Measurements from ENCODE around the gene ENPP3.

ENPP3 gene

GRCh38 chr6:131685266-131685780 lies 48.2 kb downstream of the ENPP3 start:
- Histone ChIP-seq H3K36me3 (ENCODE audit: low read length) (peaks cover 10% of the 10 kb centered on the region), H4K20me1 (ENCODE audit: low read depth, low read length) (no peaks in the 10 kb centered on the region), H3K9ac (ENCODE audit: low read length) (0 out of 2 replicates have a peak overlapping the region, but pooled peaks have one; percentile 5), H3K4me3 (ENCODE audit: insufficient read depth, low read length, poor library complexity, severe bottlenecking) (no peak overlapping the region), H3K4me2 (ENCODE audit: low read depth, low read length, poor library complexity, severe bottlenecking) (peak overlapping the region; percentile 84), H3K9me3 (ENCODE audit: insufficient read depth, low read length) (no peaks in the 10 kb centered on the region), H3K79me2 (ENCODE audit: insufficient read depth, low read length) (no peaks in the 10 kb centered on the region), H3K9me2 (replicated peaks; ENCODE audit: insufficient read depth, low read length) (no peaks in the 10 kb centered on the region), H3K27ac (ENCODE audit: low read depth, low read length) (peak overlapping the region; percentile 98), H2AFZ (ENCODE audit: low read depth, low read length, severe bottlenecking) (no peak overlapping the region), H3F3A (ENCODE audit: insufficient read depth) (peaks cover 74% of the 10 kb centered on the region), H3K27me3 (ENCODE audit: low read length) (no peaks in the 10 kb centered on the region)
- TF ChIP-seq EZH2phosphoT487 (conservative IDR thresholded peaks at IDR 0.05; ENCODE audit: low read length): no peak
- TF ChIP-seq CTCF (IDR thresholded peaks at IDR 0.05; ENCODE audit: insufficient read depth, low read length, poor library complexity, severe bottlenecking): no peak

- no peak overlapping the region for H3K4me3 ChIP-seq (ENCODE audit: insufficient read depth, low read length, poor library complexity, severe bottlenecking)
- no peaks in the 10 kb centered on the region for H3K27me3 ChIP-seq (ENCODE audit: low read length)
- no peaks in the 10 kb centered on the region for H3K9me2 ChIP-seq (replicated peaks; ENCODE audit: insufficient read depth, low read length)
- peak overlapping the region; percentile 88 for H3K4me2 ChIP-seq (ENCODE audit: low read depth, low read length, poor library complexity, severe bottlenecking)
- peaks cover 76% of the 10 kb centered on the region for H3F3A ChIP-seq (ENCODE audit: insufficient read depth)
- no peak overlapping the region for H2AFZ ChIP-seq (ENCODE audit: low read depth, low read length, severe bottlenecking)
- H3K27ac ChIP-seq (ENCODE audit: low read depth, low read length): peak overlapping the region; percentile 98
- no peaks in the 10 kb centered on the region for H3K9me3 ChIP-seq (ENCODE audit: insufficient read depth, low read length)
- H3K79me2 ChIP-seq (ENCODE audit: insufficient read depth, low read length): no peaks in the 10 kb centered on the region
- no peak overlapping the region for H3K9ac ChIP-seq (ENCODE audit: low read length)
- H3K36me3 ChIP-seq (ENCODE audit: low read length): peaks cover 10% of the 10 kb centered on the region
- H4K20me1 ChIP-seq (ENCODE audit: low read depth, low read length): no peaks in the 10 kb centered on the region
- TF ChIP-seq CTCF (IDR thresholded peaks at IDR 0.05; ENCODE audit: insufficient read depth, low read length, poor library complexity, severe bottlenecking): no peak
- TF ChIP-seq EZH2phosphoT487 (conservative IDR thresholded peaks at IDR 0.05; ENCODE audit: low read length): no peak
Measured at GRCh38 chr6:131687022-131687421, 49.9 kb downstream of the ENPP3 start.

GRCh38 chr6:131688286-131688685 lies 51.2 kb downstream of the ENPP3 start:
- Histone ChIP-seq H3K9me2 (replicated peaks; ENCODE audit: insufficient read depth, low read length) (no peaks in the 10 kb centered on the region), H3K9ac (ENCODE audit: low read length) (peak overlapping the region; percentile 50), H3K79me2 (ENCODE audit: insufficient read depth, low read length) (no peaks in the 10 kb centered on the region), H4K20me1 (ENCODE audit: low read depth, low read length) (no peaks in the 10 kb centered on the region), H3K4me2 (ENCODE audit: low read depth, low read length, poor library complexity, severe bottlenecking) (peak overlapping the region; percentile 88), H2AFZ (ENCODE audit: low read depth, low read length, severe bottlenecking) (peak overlapping the region; percentile 73), H3K36me3 (ENCODE audit: low read length) (peaks cover 13% of the 10 kb centered on the region), H3K9me3 (ENCODE audit: insufficient read depth, low read length) (no peaks in the 10 kb centered on the region), H3K4me3 (ENCODE audit: insufficient read depth, low read length, poor library complexity, severe bottlenecking) (peak overlapping the region; percentile 12), H3F3A (ENCODE audit: insufficient read depth) (peaks cover 69% of the 10 kb centered on the region), H3K27me3 (ENCODE audit: low read length) (no peaks in the 10 kb centered on the region), H3K27ac (ENCODE audit: low read depth, low read length) (peak overlapping the region; percentile 98)
- TF ChIP-seq CTCF (IDR thresholded peaks at IDR 0.05; ENCODE audit: insufficient read depth, low read length, poor library complexity, severe bottlenecking) (no peak), EZH2phosphoT487 (conservative IDR thresholded peaks at IDR 0.05; ENCODE audit: low read length) (no peak)
